Hindlimb muscle (tissue), 1 donor: ENCODE data around the gene ARHGAP6. TPM values are rescaled to one million over a fixed set of nuclear protein-coding genes. Genes with fewer than 3 reads are reported as not detected.
A peak's percentile ranks its signal among the peaks of the same experiment; 100 is the strongest.

ENCODE experiments used
- DNase-seq: peaks from one replicate; pipeline ENCODE4 v3.0.0-alpha.2; 2013
- polyA plus RNA-seq: library from polyadenylated mRNA; unstranded; fragments of 120-200 nt; gene quantifications from one replicate; pipeline ENCODE4 v1.2.1, GENCODE V29; 2013; ENCODE audit not compliant: insufficient read length

The ARHGAP6 gene
- polyA plus RNA-seq, 1 donor = 12.8 TPM

DNA sequence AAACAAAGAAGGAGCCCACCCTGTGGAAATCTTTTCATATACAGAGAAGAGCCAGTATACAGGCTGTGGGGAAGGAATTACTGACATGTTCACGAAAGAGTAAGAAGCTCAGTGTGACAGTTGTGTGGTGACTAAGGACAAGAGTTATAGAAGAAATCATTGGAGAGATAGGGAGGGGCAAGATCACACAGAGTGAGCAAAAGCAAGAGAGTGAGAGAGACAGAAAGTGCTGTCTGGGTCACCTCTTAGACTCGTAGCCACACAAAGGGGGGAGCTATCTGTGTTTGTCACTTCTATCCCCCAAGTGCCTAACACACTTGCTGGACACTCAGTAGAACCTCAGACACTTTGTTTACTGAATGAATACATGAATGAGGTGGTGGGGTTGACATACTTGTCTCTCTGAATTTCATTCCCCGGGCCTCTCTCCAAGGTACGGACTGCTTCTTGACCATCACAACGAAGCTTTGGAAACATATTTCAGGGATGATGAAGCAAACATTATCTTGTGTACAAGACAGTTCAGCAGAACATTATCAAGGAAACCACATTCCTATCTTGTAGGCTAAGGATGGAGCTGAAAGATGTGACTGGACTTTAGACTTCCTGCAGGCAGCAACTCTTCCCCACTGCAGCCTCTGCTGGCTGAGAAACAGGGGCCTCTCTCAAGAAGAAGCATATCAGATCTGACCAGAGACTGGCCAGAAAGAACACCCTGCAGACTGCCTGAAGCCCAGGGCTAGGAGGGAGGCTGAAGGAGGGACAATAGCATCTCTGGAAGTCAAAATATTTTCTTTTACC is 204.3 kb downstream of the ARHGAP6 start:
- no peak for DNase-seq

DNA sequence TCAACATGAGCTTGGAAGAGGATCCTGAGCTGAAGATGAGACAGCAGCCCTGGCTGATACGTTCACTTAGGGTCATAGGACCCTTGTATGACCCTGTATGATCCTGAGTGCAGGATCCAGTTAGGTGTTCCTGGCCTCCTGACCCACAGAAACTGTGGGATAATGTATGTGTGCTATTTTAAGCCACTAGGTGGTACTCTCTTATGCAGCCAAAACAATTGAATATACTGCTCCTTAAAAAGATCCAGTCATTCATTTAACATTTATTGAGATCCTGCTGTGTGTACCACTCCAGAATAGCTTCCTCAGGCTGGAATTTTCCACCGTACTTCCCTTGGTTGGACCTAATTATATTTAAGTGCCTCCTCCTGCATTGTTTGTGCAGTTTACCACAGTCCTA is 205.4 kb downstream of the ARHGAP6 start:
- DNase-seq = no peak

DNA sequence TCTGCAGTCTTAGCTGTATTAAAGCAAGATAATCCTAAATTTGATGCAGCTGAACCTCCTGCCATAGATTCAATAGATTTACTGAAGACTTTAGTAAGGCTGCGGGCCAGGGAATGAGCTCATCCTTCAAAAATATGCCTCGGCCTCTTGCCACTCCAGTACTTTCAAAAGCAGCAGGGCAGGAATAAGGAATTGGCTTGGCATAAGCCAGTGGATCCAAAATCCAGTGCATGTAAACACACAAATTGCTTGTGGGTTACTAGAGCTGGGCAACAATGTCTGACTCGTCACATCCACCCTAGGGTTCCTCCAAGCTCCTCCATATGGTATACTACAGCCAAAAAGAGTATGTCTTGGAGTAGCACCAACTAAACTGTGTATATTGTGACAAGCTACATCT is 207.6 kb downstream of the ARHGAP6 start:
- DNase-seq = peak; percentile 43

DNA sequence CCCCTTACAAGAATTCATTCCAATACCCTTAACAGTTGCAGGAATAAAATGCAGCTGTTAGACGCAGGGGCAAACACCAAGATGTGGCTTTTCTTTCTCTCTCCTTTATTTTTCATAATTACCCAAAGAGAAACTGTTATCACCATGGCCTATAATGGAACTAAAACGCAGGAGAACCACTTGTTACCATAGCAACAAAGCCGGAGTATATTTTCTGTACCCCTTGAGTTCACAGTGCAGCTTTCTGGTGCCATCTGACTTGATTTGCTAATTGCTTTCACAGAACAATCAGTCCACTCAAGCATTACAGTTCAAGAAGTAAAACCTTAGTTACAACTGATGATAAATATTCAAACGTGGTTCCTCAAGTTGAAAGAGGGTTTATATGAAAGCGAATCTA is 214.6 kb downstream of the ARHGAP6 start:
- no peak for DNase-seq

DNA sequence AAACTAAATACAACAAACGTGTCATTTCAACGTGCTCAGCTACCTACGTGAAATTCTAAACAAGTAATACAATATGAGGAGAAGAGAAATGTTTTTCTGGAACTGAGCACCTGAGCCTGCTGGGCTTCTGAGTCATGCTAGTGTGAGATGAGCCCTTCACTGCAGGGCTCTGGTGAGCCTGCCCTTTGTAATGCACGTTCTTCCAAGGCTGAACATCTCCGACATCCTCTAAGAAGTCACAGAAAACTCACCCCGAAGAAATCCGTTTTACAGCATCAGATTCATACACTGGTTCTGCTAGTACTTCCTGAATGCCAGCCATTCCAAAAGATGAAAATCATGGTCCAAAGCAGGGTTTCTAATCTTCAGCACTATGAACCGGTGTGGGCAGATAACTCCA is 215.4 kb downstream of the ARHGAP6 start:
- no peak for DNase-seq

DNA sequence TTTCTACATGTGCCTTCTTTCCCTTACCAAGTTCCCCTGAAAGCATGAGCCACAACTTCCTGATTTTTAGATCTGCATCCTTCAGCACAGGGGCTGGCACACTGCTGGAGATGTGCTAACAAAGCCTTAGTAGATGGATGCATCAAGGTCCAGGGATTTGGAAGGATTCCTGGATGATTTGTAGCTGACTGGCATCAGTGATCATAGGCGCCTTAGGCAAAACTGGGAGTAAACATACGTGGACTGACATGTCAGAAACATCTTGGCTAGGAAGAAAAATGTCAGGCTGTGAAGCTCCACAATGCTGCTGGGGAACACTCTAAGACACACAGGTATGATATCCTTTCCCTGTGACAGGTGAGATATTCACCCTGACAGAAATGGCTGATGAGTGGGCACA is 216.1 kb downstream of the ARHGAP6 start:
- DNase-seq = no peak

DNA sequence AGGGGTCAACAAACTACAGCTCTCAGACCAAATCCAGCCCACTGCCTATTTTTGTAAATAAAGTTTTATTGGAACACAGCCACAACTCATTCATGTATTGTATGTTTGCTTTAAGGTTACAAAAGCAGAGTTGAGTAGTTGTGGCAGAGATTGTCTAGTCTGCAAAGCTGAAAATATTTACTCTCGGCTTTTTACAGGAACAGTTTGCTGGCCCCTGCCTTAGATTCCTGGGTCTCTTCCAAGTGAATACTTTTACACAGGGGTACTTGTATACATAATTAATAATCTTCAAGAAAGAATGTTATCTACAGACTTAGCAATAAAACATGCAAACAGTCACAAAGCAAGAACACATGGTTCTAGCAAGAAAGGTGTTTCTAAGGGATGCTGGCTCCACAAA is 218.3 kb downstream of the ARHGAP6 start:
- DNase-seq = no peak

DNA sequence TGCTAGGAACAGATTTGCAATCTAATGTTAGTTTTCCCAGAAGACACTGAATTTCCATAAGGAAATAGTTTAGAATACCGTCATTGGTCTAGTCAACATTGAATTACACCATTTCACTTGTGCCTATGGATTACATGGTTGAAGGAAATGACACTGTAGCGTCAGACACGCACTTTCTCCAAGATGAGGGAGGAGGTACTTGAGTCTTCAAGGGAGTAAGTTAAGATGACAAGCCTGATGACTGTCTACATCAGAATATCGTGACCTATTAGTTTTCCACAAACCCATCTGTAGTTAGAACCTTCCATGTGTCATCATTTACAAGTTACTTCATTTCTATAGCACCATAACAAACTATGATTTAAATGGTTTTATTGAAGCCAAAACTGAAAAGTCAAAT is 218.8 kb downstream of the ARHGAP6 start:
- no peak for DNase-seq

DNA sequence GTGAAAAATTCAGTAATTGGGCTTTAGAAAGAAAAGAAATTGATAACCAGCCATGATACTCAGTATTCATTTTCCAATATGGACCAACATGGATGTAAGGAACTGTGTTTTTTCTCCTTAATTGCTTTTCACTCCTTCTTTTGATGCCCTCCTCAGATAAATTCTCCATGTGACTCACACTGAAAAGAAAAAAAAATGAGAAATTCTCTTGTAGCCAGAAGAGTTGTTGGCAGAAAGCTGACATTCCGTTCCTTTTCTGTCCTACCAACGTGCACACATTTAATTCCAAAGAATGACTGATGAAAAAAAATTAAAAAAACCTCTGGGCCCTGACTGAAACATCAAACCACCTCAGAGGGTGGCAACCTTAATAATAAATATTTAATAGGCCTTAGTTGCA is 219.4 kb downstream of the ARHGAP6 start:
- no peak for DNase-seq

DNA sequence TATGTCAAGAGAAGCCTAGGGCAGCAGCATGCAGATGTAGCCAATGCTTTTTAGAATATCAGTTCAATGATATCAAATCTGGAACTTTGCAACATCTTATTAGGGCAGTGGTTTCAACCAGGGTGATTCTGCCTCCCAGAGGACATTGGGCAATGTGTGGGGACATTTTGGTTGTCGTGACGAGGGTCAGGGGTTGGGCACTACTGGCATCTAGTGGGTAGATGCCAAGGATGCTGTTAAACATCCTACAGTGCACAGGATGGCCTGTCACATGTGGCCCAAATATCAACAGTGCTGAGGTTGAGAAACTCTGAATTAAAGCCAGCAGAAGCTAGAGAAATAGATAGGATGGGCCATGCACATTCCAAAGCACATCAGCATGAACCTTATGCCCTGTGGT is 220.2 kb downstream of the ARHGAP6 start:
- DNase-seq = no peak

DNA sequence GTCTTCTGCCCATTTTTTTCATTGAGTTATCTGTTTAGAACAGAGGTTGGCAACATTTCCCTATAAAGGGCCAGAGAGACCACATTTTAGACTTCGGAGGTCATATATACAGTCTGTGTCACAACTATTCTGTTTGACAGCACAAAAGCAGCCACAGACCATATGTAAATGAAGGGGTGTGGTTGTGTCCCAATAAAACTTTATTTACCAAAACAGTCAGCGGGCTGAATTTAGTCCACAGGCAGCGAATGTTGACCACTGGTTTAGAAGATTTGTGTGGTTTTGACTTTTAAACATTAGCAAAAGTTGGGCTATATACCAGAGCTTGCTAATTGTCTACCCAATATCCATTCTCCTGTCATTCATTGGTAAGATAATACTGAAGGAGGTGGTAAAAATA is 221.7 kb downstream of the ARHGAP6 start:
- DNase-seq = no peak

DNA sequence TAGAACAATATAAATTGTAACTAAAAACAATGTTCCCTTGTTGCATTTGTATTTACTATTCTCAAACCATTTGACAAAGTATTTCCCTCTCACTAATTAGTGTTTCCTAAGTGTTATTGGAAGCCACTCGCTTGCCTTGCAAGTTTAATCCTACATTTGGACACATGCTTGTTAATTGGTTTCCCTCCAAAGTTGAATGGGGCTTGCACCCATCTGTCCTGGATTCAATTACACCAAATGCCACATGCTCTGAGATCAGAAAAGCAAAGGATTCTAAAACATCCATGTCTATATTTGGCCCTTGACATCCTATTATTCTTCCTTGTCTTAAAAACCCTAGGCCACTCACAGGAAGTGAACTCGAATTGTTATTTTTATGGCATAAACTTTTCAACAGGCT is 225.9 kb downstream of the ARHGAP6 start:
- DNase-seq = no peak

DNA sequence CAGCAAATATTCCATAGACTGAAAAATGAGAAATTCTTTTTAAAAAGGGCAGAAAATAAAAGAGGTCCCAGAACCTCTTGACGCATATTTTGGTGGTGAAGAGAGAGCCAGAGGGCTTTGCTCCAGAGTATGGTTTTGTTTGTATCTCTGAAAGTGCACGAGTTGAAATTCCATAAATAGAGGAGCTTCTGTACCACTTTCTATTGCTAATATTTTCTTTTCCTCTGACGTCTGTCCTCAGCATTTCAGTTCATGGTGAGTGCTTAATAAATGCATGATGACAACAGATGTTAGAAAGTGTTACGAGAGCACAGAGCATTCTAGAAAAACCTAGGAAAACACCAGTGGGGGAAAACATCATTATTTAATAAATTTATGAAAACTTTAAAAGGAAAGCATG is 227.0 kb downstream of the ARHGAP6 start:
- DNase-seq = no peak

DNA sequence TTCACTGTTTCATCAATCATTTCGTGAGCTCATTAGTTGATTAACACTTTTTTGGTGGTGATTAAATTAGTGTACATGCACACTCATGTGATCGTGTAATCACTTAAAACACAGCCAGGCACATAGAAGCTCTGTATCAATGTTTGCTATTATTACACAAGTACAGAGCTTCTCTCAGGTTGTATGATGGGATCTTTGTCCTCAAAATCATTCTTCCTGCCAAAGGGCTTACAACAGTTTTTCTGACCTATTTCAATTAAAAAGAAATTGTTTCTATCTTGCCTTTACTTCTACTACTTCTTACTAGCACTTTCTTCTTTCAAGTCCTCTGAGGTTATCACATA is 227.4 kb downstream of the ARHGAP6 start:
- DNase-seq = no peak

DNA sequence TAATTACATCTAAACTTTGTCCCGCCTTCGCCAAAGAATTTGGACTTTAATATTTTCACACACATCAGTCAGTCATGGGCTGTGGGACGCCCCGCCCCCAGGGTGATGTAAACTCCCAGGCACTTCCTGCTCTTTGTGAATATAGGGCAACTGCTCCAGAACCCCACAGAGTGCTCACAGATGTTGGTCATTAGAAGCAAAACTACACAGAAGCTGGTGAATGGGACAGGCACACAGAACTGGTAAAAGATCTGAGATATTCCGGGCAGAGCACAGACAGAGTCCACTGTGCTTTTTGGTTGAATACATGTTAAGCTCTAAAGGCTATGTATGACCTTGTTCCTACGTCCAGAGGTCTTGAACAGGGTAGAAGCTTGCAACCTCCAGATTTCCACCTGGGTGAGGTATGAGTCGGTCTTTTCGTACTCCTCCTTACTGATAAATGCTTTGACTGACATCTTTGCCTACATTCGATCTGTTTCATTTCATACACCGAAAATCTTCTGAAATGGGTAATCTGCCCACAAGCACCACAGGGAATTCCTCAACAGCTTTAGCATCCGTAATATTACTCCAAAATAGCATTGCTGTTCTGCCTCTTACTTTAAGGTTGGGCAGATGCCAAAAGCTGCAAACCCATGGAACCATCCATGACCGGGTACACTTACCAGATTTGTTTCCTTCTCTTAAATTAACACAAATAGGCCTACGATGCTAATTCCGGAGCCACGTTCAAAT is 227.9 kb downstream of the ARHGAP6 start:
- DNase-seq = no peak

DNA sequence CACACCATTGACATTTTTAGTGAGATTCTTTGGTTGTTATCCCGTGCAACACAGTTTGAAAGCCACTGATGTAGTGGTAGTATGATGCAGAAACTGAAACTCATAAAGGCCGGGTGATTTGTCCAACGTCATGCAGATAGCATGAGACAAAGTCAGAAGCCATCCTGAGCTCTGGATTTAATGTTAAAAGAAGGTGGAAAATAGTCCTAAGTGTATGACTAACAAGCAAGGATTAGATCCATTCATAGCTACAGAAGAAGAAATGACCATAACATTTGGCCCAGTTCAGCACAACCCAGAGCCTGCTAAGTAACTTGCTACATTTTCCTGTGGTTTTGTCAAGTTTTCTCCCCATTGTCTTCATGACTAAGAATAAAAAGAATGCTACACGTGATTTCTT is 230.2 kb downstream of the ARHGAP6 start:
- no peak for DNase-seq

DNA sequence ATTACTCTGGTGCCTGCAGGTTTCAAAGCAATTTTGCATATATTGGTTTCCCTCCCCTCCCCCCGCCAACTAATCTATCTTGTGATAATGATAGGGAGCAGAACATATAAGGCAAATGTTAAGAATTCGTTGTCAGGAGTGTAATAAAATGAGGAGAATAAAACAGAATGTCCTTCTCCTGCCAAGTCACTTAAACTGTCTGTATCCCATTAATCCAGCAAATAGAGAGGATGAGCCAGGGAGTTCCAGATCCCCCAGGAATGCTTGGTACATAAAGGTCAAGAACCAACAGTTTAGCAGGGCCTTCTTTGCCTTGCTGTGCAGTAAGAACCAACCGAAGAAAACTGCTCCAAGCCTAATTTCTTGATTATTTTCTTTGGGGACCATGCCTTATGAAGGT is 231.1 kb downstream of the ARHGAP6 start:
- no peak for DNase-seq

DNA sequence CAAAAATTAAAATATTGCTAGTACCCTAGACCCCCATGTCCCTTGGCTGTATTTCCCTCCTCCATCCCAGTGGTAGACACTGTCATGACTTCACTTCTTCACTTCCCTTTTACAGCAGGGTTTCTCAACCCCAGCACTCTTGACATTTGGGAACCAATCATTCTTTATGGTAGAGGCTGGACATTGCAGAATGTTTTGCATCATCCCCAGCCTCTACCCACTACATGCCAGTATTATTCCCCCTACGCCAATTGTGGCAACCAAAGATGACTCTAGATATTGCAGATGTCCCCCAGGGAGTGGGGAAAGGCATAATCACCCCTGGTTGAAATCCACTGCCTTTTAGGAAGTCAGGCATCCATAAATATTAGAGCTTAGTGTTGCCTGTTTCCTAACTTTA is 233.9 kb downstream of the ARHGAP6 start:
- DNase-seq = no peak

DNA sequence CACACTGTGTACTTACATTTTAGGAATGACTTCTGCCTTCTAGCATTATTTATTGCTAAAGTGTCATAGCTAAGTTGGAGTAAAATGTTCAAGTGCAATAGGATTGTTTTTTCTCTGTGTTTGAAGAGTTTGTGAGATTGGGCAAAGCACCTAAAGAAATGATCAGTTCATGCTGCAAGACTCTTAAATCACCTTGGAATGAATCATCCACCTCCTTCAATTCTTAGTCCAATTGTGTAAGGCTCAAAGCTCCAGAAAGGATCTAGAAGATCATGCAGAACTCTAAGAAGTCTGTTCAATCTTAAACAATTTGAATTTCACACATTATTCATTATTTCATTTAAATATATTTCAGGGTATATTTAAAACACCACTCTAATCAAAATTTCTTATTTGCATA is 235.4 kb downstream of the ARHGAP6 start:
- DNase-seq = no peak

DNA sequence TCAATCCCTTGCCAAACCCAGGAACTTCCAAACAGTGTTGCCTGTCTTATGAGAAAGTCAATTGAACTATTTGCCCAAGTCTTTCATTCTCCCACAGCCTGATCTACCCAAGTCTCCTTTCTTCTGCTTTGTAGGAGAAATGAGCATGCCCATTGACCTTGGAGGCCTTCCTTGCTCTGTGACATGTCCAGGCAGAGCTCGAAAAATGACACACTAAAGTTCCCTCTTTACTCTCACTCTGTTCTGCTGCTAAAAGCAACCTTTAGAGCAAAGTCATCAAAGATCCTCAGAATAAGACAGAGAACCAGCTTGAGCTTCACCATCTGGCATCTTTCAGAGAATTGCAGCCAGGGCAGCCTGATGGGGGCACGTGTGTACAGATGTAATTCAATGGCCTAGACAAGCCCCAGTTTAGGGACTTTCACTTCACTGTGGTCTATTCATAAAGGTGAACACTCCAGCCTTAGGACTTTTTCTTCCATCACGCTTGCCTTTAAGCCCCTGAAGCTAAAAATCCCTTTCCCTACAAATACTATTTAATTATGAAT is 236.1 kb downstream of the ARHGAP6 start:
- no peak for DNase-seq

DNA sequence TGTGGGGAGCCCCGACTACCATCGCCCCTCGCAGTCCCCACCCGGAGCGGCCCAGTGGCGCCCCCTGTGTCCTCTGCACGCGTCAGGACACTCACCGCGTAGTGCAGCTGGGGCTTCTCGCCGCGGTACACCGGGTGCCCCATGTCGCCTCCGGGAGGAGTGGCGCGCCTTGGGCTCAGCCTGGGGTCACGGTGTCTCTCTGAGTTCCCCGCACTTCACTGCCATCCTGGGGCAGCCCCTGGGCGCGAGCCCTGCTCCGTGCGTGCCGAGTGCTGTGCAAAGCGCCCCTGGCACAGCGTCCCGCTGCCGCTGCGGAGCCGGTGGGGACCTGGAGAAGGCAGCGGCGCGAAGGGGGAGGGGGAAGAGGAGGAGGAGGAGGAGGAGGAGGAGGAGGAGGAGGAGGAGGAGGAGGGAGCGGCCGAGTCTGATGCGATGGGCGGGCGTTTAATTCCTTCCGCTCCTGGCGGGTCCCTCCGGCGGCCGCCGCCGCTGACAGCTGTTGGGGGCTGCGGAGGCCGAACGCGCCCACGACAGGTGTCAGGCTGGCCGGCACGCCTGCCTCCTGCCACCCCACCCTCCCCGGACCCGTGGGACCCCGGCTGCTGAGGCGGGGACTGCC is 238.2 kb downstream of the ARHGAP6 start:
- peak; percentile 59 for DNase-seq

DNA sequence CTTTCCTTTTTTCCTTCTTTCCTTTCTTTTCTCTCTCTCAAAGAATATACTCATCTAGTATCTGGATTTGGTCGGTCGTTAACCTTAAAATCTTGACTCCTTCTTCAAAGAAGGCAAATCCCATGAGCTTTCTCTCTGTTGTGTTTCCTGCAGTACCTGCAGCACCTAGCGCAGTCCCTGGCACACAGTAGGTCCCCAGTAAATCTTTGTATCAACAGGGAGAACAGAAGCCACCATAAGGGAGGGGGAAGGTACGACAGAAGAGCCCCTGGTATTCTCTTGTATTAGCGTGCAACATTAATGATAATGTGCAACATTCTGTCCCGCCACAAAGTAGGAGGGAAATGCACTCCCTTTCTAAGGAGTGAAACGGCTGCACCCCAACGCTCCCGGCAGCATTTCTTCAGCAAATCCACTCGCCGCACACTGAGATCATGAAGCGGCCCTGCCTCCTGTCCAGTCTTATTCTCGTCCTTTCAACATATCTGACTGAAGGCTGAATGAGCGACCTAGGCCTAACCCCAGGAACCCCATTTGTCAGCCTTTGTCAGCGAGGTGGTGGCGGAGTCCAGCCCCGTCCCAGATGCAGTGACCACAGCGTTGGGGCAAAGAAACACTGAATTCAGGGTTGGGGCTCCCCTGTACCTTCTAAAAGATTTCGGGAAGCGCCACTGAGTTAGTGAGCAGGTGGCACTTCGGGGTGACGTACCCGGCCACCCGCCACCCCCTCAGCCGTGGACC is 238.8 kb downstream of the ARHGAP6 start:
- DNase-seq = peak; percentile 32
